ENCODE measurements around the gene PCID2. TPM values are rescaled to one million over a fixed set of nuclear protein-coding genes. Genes with fewer than 3 reads are reported as not detected.

PCID2 gene
- total RNA-seq, 4 donors from 2014 or later, result 24.9 to 42.1 (median 36.8) TPM

- Histone ChIP-seq H3K4me1 (peaks cover 0 to 17% (median 11%) of the 10 kb centered on the region in 4 donors), H3K9me3 (no peaks in the 10 kb centered on the region), H3K36me3 (no peaks in the 10 kb centered on the region), H3K4me3 (no peak overlapping the region), H3K27me3 (no peaks in the 10 kb centered on the region), H3K27ac (no peak overlapping the region)
- TF ChIP-seq POLR2A (IDR thresholded peaks at IDR 0.05), result no peak
- TF ChIP-seq CTCF (IDR thresholded peaks at IDR 0.05), result no peak
- DNase-seq, result no peak
These were observed 57.7 kb downstream of the PCID2 start for GRCh38 chr13:113150550-113151365.

GRCh38 chr13:113149711-113150549 lies 58.5 kb downstream of the PCID2 start:
- H3K4me1 ChIP-seq, result peaks cover 0 to 17% (median 11%) of the 10 kb centered on the region in 4 donors
- DNase-seq, result no peak
- H3K4me3 ChIP-seq, result no peak overlapping the region
- H3K36me3 ChIP-seq, result no peaks in the 10 kb centered on the region
- H3K27ac ChIP-seq, result no peak overlapping the region
- TF ChIP-seq CTCF (IDR thresholded peaks at IDR 0.05) (no peak), POLR2A (IDR thresholded peaks at IDR 0.05) (no peak)
- H3K9me3 ChIP-seq, result no peaks in the 10 kb centered on the region
- H3K27me3 ChIP-seq, result no peaks in the 10 kb centered on the region

- H3K4me1 ChIP-seq, result peaks cover 0 to 17% (median 11%) of the 10 kb centered on the region in 4 donors
- DNase-seq, result no peak
- no peak overlapping the region for H3K4me3 ChIP-seq
- H3K27ac ChIP-seq, result no peak overlapping the region
- H3K9me3 ChIP-seq, result no peaks in the 10 kb centered on the region
- no peaks in the 10 kb centered on the region for H3K27me3 ChIP-seq
- TF ChIP-seq CTCF (IDR thresholded peaks at IDR 0.05) (no peak), POLR2A (IDR thresholded peaks at IDR 0.05) (no peak)
- no peaks in the 10 kb centered on the region for H3K36me3 ChIP-seq
These were observed 59.4 kb downstream of the PCID2 start for GRCh38 chr13:113148940-113149503.

GRCh38 chr13:113148407-113148806 lies 60.1 kb downstream of the PCID2 start:
- no peak for TF ChIP-seq CTCF (IDR thresholded peaks at IDR 0.05)
- no peak for TF ChIP-seq POLR2A (IDR thresholded peaks at IDR 0.05)
- no peak for DNase-seq
- Histone ChIP-seq H3K4me1 (peaks cover 0 to 15% (median 10%) of the 10 kb centered on the region in 4 donors), H3K27me3 (no peaks in the 10 kb centered on the region), H3K4me3 (no peak overlapping the region), H3K9me3 (no peaks in the 10 kb centered on the region), H3K27ac (no peak overlapping the region), H3K36me3 (no peaks in the 10 kb centered on the region)

GRCh38 chr13:113147206-113147605 lies 61.3 kb downstream of the PCID2 start:
- H3K36me3 ChIP-seq, result no peaks in the 10 kb centered on the region

More at GRCh38 chr13:113147206-113147605, 61.3 kb downstream of the PCID2 start:
- Histone ChIP-seq H3K4me3 (no peak overlapping the region), H3K27ac (no peak overlapping the region), H3K27me3 (no peaks in the 10 kb centered on the region), H3K4me1 (peaks cover 0 to 6% (median under 1%) of the 10 kb centered on the region in 4 donors), H3K9me3 (no peaks in the 10 kb centered on the region)
- TF ChIP-seq CTCF (IDR thresholded peaks at IDR 0.05), result no peak
- no peak for TF ChIP-seq POLR2A (IDR thresholded peaks at IDR 0.05)
- no peak for DNase-seq

All from Peyer's patch (tissue), 4 donors.